GM20000 (cell line): ENCODE results near the gene ZNF462.

Experiments used
- DNase-seq: peaks from one replicate; pipeline ENCODE4 v3.0.0; 2012; ENCODE audit warnings: low spot score
- TF ChIP-seq, protein P1 (sequence below): IDR thresholded peaks from 2 replicates; pipeline ENCODE4 v1.5.1; 2012; ENCODE audit warnings: mild to moderate bottlenecking, control low read depth; ENCODE audit errors: extremely low read depth, missing control alignments

The ZNF462 gene

DNA sequence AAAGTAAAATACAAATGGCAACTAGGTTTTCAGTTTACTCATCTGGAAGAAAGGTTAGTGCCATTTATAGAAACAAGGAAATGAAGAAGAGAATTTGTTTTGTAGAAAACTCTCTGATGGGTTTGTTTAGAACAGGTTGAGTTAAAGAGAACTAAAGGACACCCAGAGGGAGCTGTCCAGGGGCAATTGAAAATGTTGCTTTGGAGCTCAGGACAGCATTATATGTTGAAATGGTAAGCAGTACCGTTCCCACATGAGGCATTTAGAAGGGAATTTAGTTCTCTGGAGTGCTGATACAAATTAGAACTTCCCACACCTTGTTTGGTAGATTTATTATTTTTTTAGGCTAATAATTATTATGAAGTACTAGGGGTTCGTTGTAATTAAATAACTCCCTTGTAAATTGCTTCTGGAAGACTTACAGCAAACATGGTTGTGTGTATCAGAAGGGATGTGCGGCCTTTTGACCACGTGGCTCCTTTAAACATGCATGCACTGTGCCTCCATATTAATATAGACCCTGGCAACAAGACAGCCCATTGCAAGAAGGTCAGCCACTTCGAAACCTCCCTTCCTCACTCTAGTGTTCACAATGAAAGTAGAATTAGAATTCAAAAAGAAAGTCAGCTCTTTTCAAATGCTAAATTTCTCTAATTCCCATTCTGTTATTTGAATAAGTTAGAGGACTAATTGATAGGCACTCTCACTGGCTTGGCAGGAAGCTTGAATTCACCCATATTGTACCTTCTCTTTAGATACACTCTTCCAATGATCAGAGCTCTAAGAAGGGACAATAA is 71.7 kb downstream of the ZNF462 start:
- TF ChIP-seq, protein P1, sequence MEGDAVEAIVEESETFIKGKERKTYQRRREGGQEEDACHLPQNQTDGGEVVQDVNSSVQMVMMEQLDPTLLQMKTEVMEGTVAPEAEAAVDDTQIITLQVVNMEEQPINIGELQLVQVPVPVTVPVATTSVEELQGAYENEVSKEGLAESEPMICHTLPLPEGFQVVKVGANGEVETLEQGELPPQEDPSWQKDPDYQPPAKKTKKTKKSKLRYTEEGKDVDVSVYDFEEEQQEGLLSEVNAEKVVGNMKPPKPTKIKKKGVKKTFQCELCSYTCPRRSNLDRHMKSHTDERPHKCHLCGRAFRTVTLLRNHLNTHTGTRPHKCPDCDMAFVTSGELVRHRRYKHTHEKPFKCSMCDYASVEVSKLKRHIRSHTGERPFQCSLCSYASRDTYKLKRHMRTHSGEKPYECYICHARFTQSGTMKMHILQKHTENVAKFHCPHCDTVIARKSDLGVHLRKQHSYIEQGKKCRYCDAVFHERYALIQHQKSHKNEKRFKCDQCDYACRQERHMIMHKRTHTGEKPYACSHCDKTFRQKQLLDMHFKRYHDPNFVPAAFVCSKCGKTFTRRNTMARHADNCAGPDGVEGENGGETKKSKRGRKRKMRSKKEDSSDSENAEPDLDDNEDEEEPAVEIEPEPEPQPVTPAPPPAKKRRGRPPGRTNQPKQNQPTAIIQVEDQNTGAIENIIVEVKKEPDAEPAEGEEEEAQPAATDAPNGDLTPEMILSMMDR = no peak
- DNase-seq = no peak

DNA sequence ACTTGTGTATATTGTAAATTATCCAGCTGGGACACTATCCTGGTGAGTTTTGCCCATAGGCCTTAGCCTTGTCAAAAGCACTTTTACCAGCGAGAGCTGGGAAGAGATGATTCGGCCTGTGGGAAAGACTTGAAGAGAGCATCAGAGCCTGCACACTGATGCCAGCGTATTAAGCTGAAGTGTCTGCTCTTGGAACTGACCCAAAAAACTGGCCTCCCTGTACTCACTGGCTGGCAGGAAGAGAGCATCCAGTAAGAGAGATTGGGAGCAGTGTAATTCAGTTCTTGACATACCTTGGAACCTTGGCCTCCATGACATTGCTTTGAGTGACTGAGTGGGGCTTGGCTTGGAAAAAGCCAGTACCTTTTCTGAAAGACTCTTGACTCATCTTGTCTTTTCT is 73.7 kb downstream of the ZNF462 start:
- TF ChIP-seq, protein P1 = no peak
- DNase-seq = no peak

DNA sequence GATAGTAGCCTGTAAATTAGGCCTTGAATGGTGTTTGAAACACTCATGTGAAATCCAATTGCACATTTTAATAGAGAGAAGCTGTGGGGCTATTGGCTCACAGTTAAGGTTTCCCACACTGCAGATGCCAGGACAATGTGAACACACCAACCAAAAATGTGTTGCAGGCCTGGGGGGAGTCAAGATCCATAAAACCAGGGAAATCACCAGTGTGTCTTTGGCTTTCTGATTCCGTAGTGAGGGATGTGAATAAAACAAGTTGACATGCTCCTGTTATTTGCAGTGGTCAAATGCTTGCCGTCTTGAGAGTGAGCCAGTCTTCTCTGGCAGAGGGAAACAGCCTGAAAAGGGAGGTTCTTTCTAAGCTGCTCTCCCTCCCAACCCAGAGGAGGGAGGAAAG is 79.0 kb downstream of the ZNF462 start:
- TF ChIP-seq, protein P1 = no peak
- no peak for DNase-seq

DNA sequence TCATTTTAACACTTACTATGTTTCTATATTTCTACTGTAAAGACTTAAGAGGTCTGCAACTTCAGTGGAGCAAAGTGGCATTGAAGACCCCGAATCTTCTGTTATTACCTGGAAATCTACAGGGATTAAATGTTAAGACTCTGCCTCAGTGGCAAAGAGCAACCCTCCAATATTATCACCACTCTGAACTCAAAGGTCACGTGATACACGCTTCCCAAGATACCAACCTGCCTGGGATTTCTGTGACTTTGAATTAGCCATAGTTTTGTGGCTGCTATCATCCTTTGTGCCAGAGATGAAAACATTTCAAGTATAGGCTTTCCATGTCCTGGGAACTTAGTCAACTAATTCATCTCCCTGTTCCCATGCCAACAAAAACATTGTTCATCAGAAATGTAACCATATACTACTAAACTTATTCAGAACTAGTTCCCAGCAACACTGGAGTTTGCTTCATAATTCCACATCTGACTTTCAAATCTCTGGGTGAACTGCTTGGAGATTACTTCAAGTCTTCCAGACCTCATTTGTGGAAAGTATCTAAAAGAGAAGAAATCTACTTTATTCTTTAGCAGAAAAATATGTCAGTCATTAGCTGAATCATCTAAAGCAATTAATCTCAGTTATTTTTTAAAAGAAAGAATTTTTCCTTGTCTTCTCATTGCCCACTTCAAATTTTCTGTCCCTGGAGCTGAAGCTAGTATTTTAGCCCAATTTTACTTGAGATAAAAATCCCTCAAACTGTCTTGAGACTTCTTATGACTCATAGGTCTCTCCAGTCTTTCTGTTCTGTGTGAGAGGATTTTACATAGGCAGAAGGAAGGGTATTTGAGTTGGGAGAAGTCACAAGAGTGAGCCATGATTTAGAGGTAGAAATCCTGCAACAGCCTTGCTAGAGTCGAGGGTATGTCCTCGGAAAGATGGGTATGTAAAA is 83.0 kb downstream of the ZNF462 start:
- DNase-seq = no peak
- TF ChIP-seq, protein P1 = no peak

DNA sequence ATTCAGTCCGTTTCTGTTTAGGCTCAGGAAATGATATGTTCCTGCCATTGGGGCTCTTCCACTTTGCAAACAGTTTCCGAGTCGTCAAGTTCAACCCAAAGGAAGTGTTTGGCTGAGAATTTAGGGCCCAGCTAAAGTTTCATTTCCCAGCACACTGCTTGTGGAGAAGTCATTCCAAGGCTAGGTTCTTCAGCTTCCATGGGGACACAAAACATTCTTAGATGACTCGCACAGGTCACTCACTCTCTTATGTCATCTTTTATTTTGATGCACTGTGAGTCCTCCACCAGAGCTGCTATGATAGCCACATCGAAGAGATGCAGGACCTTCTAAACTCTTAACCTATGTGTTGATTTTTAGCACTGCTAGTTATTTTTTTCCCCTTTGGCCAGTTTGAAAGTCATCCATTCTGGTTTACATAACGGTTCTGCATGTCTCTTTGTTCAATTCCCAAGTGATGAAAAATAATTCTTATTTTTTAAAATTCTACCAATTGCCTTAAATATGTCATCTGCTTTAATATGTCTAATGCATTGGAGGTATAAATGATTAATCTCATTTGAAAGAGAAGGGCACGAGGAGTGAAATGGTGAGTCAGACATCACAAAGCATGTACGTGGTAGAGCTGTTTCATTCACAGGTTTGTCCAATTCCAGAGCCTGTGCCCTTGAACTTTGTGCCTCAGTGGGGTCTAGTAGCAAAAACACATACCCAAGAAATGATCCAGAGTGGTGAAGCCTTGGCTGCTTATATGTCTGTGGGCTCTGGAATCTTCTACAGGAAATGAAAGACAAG is 84.3 kb downstream of the ZNF462 start:
- TF ChIP-seq, protein P1 = no peak
- DNase-seq = no peak

DNA sequence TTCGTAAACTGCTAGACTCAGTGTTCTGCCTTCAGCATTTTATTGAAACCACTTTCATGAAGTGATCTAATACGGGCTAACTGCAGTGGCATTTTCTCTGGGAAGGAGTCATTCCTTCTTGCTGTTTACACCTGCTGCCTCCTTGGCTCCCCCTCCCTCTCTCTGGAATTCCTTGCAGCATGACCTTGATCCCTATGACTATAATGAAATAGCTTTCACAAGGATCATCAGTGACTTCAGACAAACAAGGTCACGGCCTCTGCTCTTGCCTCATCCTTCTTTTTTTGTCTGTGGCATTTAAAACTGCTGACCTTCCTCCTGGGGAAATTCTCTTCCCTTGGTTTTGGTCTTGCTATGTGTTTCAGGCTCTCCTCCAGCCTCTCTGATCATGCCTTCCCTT is 90.2 kb downstream of the ZNF462 start:
- no peak for DNase-seq

More for the DNA sequence above, 90.2 kb downstream of the ZNF462 start:
- TF ChIP-seq, protein P1 = no peak
